Esophagus muscularis mucosa (tissue), 3 donors: Measurements from ENCODE around the gene CYP2W1.

ENCODE experiments used
- CTCF ChIP-seq, 3 experiments: fragments of 200-600 bp in 2 of 3; fragments of 450-650 bp in 1 of 3; sonication (generic) in 2 of 3; IDR thresholded peaks; one replicate each; pipeline ENCODE4 v1.5.1; 2017 to 2019; ENCODE audit warnings: antibody characterized with exemption in 3 of 3, mild to moderate bottlenecking in 2 of 3, moderate library complexity in 1 of 3
- POLR2A ChIP-seq: fragments of 450-650 bp; IDR thresholded peaks from one replicate; pipeline ENCODE4 v1.6.1; 2017; ENCODE audit warnings: antibody characterized with exemption, moderate library complexity, mild to moderate bottlenecking, low read depth
- POLR2AphosphoS5 ChIP-seq, 2 donors: sonication (generic); formaldehyde crosslinking; IDR thresholded peaks; one replicate each; pipeline ENCODE4 v1.6.1; 2017; ENCODE audit warnings: antibody characterized with exemption in 2 of 2

GRCh38 chr7:986766-987751 is 4.1 kb downstream of the CYP2W1 start:
- TF ChIP-seq CTCF (IDR thresholded peaks at IDR 0.05) (no peak), POLR2A (no peak), POLR2AphosphoS5 (IDR thresholded peaks at IDR 0.05) (no peak)
